A673 (cell line): ENCODE measurements around the gene LARP1. TPM values are rescaled to one million over a fixed set of nuclear protein-coding genes. Genes with fewer than 3 reads are reported as not detected.

Source experiments
- BruUV-seq: library from RNA; stranded (reverse); fragments of 400-500 nt; replicated peaks from 2 replicates; lab custom pipeline; 2021; lab: Mats Ljungman, UMichigan
- CTCF ChIA-PET: fragments of 300-600 bp; sonication (Branson Sonifier 250); formaldehyde crosslinking; loops from one replicate; lab custom pipeline; 2022; ENCODE audit warnings: antibody characterized with exemption; lab: Charles Lee
- POLR2A ChIA-PET: fragments of 300-600 bp; sonication (Branson Sonifier 250); formaldehyde crosslinking; loops from one replicate; lab custom pipeline; 2022; ENCODE audit warnings: antibody characterized with exemption; ENCODE audit not compliant: low non-redundant PET; lab: Charles Lee
- DNase-seq: peaks from one replicate; pipeline ENCODE4 v3.0.0-alpha.2; 2015; ENCODE audit warnings: low spot score
- H3K27ac ChIP-seq: fragments of 200-600 bp; sonication (generic); 2 replicates; pipeline ENCODE4 v1.5.1; 2016; ENCODE audit warnings: mixed run types, low read depth, mild to moderate bottlenecking, mixed read lengths, antibody characterized with exemption, low read length; ENCODE audit not compliant: poor library complexity, severe bottlenecking
- H3K27me3 ChIP-seq: fragments of 200-600 bp; sonication (generic); replicated peaks from 2 replicates; pipeline ENCODE4 v1.6.1; 2017; ENCODE audit warnings: mixed run types, low read depth, mild to moderate bottlenecking, mixed read lengths, antibody characterized with exemption, low read length; ENCODE audit not compliant: insufficient read depth, poor library complexity
- H3K36me3 ChIP-seq: fragments of 200-600 bp; sonication (generic); 2 replicates; pipeline ENCODE4 v1.6.1; 2016; ENCODE audit warnings: mixed run types, mild to moderate bottlenecking, mixed read lengths, antibody characterized with exemption, low read length; ENCODE audit not compliant: insufficient read depth, poor library complexity, severe bottlenecking
- H3K4me1 ChIP-seq: fragments of 200-600 bp; sonication (generic); 2 replicates; pipeline ENCODE4 v1.6.1; 2017; ENCODE audit warnings: mixed run types, mild to moderate bottlenecking, mixed read lengths, antibody characterized with exemption, low read length; ENCODE audit not compliant: insufficient read depth, poor library complexity, severe bottlenecking
- H3K4me3 ChIP-seq: fragments of 200-600 bp; sonication (generic); 2 replicates; pipeline ENCODE4 v1.5.1; 2016; ENCODE audit warnings: low read depth, mixed run types, mild to moderate bottlenecking, mixed read lengths, low read length; ENCODE audit not compliant: poor library complexity, severe bottlenecking
- H3K9me3 ChIP-seq: fragments of 200-600 bp; sonication (generic); 2 replicates; pipeline ENCODE4 v1.6.1; 2016; ENCODE audit warnings: mixed run types, low read depth, mild to moderate bottlenecking, mixed read lengths, antibody characterized with exemption, low read length; ENCODE audit not compliant: poor library complexity, severe bottlenecking
- EZH2 ChIP-seq: fragments of 200-600 bp; sonication (generic); IDR thresholded peaks from 2 replicates; pipeline ENCODE4 v1.6.1; 2017; ENCODE audit warnings: borderline replicate concordance, low read depth, mild to moderate bottlenecking, mixed read lengths, antibody characterized with exemption, low read length; ENCODE audit not compliant: poor library complexity, severe bottlenecking
- intact Hi-C: fragments of 100-400 bp; cut with micrococcal nuclease; formaldehyde crosslinking; loops from one replicate; pipeline ENCODE4 v1.10.0; 2022; ENCODE audit not compliant: unreplicated experiment
- total RNA-seq: library from RNA; stranded (reverse); gene quantifications from 2 replicates; pipeline ENCODE4 v1.2.3, GENCODE V29; 2021
- TF ChIP-seq, protein P1 (sequence below): fragments of 300-800, 200-600 bp; sonication (generic); conservative IDR thresholded peaks from 2 replicates; pipeline ENCODE4 v1.5.1; 2017; ENCODE audit warnings: low read depth, mild to moderate bottlenecking, antibody characterized with exemption, low read length, moderate library complexity, mixed read lengths

The LARP1 gene
- total RNA-seq, 1 experiment from 2014 or later: 257 TPM

DNA sequence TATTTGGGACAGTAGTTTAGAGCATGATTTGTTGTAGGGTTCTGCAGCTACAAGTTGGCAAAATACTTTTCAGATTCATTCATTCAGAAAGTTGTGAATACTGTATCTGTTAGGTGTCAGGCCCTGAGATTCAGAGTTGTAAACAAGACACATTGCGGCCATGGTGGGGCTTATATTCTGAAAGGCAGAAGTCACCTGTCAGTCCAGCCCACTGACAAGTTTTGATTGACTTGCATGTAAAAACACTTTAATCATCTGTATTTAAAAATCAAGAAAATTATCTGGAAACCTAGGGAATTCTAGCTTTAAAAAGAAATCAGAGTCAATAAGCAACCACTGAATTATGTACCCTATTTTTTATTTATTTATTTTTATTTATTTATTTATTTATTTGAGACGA, 13.0 kb downstream of the LARP1 start:
- ChIA-PET POLR2A (no interaction called here), CTCF (no interaction called here)
- no peak for TF ChIP-seq EZH2
- TF ChIP-seq, protein P1, sequence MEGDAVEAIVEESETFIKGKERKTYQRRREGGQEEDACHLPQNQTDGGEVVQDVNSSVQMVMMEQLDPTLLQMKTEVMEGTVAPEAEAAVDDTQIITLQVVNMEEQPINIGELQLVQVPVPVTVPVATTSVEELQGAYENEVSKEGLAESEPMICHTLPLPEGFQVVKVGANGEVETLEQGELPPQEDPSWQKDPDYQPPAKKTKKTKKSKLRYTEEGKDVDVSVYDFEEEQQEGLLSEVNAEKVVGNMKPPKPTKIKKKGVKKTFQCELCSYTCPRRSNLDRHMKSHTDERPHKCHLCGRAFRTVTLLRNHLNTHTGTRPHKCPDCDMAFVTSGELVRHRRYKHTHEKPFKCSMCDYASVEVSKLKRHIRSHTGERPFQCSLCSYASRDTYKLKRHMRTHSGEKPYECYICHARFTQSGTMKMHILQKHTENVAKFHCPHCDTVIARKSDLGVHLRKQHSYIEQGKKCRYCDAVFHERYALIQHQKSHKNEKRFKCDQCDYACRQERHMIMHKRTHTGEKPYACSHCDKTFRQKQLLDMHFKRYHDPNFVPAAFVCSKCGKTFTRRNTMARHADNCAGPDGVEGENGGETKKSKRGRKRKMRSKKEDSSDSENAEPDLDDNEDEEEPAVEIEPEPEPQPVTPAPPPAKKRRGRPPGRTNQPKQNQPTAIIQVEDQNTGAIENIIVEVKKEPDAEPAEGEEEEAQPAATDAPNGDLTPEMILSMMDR: no peak
- BruUV-seq: no TSS peak
- intact Hi-C loops: no loop called here
- Histone ChIP-seq H3K4me1 (peaks cover 6% of the 10 kb centered on the region), H3K4me3 (no peak overlapping the region), H3K27me3 (no peaks in the 10 kb centered on the region), H3K9me3 (no peaks in the 10 kb centered on the region), H3K27ac (no peak overlapping the region), H3K36me3 (no peaks in the 10 kb centered on the region)
- DNase-seq: no peak

DNA sequence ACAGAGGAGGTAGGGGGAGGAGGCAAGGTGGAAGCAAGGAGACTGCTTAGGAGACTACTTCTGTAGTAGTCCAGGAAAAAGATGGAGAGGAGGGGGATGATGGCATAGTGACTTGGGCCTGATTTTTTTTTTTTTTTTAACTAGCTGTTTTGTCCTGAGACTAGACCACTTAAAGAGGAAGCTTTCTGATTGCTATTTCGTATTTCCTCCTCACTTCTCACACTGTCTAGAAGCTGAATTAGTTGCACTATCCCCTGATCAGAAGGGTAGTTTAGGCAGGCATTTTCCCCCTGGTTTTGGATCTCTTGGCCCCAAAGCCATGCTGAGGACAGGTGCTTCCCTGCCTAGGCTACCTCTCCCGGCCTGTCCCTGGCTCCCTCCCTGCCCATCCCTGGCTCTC, 14.9 kb downstream of the LARP1 start:
- Histone ChIP-seq H3K4me1 (peaks cover 8% of the 10 kb centered on the region), H3K4me3 (no peak overlapping the region), H3K27me3 (no peaks in the 10 kb centered on the region), H3K27ac (peak overlapping the region; percentile 42), H3K36me3 (no peaks in the 10 kb centered on the region), H3K9me3 (no peaks in the 10 kb centered on the region)
- ChIA-PET CTCF (no interaction called here), POLR2A (interaction anchor here (0.6 kb wide), 1 partner anchor 322 kb away, joined by 3 read pairs; no protein-coding TSS in a partner anchor)
- DNase-seq: no peak
- no TSS peak for BruUV-seq
- TF ChIP-seq, protein P1: no peak
- TF ChIP-seq EZH2: no peak
- intact Hi-C loops: no loop called here

DNA sequence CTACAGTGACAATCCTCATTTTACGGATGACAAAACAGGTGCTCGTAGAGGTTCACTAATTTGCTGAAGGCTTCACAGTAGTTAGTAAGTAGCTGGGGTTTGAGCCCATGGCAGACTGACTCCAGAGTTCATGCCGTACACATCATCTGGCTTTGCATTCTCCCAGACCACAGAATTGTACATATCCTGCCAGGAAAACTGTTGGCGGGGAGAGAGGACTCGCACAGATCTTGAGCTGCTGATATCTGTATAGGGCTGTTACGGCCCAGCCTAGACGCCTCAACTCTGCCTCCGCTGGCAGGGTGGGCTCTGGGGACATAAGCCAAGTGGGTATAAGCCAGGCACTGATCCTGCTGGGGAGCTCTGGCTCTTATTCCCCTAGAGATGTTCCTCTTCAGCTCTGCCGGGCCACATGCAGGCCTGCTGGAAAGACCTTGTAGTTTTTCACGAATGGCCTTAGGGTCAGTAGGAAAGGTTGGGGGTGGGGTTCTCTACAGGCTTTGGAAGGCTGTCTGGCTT, 16.3 kb downstream of the LARP1 start:
- peak overlapping the region; percentile 16 for H3K27ac ChIP-seq
- CTCF ChIA-PET: no interaction called here
- peak; percentile 20 for DNase-seq

More for the DNA sequence above, 16.3 kb downstream of the LARP1 start:
- POLR2A ChIA-PET: no interaction called here
- no peaks in the 10 kb centered on the region for H3K9me3 ChIP-seq
- TF ChIP-seq, protein P1: no peak
- TF ChIP-seq EZH2: no peak
- no peaks in the 10 kb centered on the region for H3K36me3 ChIP-seq
- no peak overlapping the region for H3K4me3 ChIP-seq
- H3K4me1 ChIP-seq: peaks cover 7% of the 10 kb centered on the region
- H3K27me3 ChIP-seq: no peaks in the 10 kb centered on the region
- no TSS peak for BruUV-seq
- intact Hi-C loops: no loop called here
